Hematopoietic multipotent progenitor cell treated with erythropoietin and hydrocortisone succinate and interleukin-3 and kit ligand, for 6 days (in vitro differentiated cells): Measurements from ENCODE around the gene TRIML1.

ENCODE experiments used
- DNase-seq: peaks from one replicate; pipeline ENCODE4 v3.0.0-alpha.2; 2015

The TRIML1 gene, protein sequence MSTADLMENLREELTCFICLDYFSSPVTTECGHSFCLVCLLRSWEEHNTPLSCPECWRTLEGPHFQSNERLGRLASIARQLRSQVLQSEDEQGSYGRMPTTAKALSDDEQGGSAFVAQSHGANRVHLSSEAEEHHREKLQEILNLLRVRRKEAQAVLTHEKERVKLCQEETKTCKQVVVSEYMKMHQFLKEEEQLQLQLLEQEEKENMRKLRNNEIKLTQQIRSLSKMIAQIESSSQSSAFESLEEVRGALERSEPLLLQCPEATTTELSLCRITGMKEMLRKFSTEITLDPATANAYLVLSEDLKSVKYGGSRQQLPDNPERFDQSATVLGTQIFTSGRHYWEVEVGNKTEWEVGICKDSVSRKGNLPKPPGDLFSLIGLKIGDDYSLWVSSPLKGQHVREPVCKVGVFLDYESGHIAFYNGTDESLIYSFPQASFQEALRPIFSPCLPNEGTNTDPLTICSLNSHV

DNA sequence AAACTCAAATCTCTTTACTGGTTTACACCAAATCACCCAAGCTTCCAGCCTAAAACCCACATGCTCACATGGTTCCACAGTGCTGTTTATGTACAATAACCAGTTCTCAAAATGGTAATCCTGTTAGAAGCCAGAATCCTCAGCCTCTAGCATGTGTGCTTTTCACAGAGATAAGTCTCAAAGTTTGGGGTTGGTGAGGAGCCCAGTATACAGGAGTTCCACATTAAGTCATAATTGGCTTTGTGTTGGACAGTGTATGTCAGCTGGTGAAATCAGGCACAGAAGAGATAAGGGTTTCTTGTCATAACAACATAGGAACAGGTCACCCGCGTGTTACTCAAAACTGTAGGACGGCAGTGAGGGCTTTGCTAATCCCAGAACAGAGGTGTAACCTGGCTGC is at the start of gene TRIML1:
Gene TRIML1 (plus strand): TSS at position 301 of the 400 bp plus-strand sequence. CDS start 118 bp downstream, outside the sequence.
- no peak for DNase-seq

DNA sequence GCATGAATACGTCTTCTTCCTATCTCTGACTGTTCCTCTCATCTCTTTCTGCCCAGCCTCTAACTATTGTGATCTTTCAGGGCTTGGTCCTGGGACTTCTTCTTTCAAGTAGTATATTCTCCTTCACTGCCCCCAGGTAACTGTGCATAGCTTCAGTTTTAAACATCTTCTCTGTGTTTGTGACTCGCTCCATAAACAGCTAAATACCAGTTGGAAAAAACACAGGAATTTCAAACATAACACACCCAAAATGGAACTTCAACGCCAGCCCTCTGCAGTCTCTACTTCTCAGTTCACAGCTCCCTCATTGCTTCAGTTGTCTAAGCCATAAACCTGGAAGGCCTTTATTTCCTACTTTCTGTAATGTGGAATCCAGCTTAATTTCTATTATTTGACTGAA is 46.4 kb upstream of the TRIML1 start:
- DNase-seq: no peak

DNA sequence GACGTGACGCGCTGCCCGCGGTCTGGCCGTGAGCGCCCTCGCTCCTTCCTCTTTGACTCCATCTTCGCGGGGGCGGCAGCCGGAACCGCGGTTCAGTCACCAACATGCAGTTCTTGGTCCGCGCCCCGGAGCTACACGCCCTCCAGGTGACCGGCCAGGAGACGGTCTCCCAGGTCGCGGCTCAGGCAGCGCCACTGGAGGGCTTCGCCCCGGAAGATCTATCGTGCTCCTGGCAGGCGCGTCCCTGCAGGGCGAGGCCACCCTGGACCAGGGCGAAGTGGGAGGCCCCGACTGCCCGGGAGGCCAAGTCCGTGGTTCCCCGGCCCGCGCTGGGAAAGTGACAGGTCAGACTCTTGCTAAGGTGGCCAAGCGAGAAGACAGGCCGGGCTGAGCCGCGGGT is 32.8 kb upstream of the TRIML1 start:
- no peak for DNase-seq

DNA sequence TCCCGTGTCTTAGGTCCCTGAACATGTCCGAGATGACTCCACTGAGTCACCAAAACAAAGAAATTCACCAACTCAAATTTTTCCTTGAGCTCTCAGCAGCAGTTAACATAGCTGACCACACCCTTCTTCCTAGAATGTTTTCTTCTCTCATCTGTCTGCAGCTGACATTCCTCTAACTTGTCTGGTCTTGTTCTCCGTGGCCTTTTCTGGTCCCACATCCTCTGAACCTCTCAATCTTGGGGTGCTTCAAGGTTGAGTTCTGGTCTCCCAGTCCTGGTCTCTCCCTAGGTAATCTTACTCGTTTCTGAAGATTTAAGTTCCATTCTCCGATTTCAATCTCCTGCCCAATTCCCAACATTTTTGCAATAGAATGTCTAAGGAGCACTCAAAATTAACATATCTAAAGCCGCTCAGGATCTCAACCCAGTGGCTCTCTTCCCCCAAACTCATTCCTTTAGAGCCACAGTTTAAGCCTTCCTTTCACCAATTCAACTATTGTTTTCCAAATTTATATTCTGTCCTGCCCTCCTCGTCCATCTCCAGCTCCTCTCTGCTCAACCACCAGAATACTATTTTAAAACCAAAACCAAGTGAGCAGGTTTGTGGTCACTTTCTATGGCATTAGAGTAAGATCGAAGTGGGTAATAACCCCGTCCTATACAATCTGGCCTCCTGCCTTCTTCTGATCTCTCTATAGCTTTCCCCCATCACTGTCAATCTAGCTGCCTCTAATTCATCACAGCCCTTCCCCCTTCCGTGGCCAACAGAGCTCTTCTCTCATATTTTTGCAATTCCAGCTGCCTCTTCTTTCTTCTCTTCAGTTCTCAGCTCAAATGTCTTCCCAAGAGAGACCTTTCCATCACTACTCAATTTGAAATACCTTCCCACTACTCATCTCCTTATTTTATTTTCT is 31.1 kb upstream of the TRIML1 start:
- no peak for DNase-seq

DNA sequence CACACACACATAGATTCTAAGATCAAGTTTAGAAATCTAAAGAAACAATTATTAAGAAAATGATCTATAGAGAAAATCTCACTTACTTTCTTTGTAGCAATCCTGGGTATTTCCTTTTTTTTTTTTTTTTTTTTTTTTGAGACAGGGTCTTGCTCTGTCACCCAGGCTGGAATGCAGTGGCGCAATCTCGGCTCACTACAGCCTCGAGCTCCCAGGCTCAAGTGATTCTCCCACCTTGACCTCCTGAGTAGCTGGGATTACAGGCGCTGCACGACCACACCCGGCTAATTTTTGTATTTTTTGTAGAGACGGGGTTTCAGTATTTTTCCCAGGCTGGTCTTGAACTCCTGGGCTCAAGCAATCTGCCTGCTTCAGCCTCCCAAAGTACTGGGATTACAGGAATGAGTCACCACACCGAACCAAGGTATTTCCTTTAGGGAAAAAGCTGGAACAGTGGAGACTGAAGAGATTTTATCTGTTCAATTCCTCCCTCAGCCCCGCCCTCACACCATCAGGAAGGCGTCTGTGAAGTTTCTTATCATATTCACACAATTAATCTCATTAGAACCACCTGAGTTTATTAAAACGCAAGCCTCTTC is 30.0 kb upstream of the TRIML1 start, which contains the start of gene TRIML2:
Gene TRIML2 (minus strand): TSS at position 447 of the 599 bp plus-strand sequence. CDS start 4,235 bp downstream, outside the sequence.
- no peak for DNase-seq

DNA sequence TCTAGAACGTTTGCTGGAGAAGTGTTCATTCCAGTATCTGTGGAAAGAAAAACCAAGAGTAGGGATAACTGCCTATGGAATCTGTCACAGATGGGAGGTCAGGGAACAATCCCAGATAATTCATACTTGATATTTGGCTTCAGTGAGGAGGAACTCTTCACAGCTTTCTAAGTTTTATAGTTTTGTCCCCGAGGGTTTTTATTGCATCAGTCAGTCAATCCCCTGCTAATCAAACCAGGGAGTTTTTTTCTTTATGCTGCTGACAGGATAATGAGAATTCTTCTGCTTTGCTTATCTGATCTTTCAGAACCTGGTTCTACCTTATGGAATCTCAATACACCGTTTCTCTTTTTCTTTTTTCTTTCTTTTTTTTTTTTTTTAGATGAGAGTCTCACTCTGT is 29.2 kb upstream of the TRIML1 start:
- DNase-seq: no peak

DNA sequence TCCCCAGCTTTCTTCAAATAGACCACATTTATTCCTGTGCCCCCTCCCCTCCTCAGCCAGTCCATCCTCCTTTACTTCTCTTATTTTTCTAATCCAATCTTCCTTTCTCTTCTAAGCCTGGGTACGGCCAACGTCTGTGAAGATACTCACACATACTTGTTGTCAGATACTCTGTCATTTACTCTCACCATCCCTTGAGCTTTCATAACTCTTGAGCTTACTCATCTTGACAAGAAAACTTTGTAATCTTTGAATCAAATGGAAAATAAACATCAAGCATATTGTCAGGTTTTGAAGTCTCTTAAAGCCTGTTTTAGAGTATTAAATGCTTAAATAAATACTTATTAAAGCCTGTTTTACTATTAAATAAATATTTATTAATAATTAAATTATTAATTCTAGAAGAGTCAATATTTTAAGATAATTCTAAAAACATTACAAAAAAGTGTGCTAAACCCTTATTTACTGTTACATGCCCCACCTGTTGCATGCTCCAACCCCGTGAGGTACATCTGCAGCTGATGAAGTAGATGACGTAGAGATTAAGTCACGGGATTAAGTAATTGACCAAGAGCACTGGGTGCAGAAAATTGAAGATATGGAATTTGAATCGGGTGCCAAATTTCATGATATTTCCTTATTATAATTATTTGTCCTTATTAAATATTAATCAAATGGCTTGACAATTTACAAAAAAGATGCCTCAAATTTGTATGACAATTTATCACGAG is 28.3 kb upstream of the TRIML1 start:
- DNase-seq: no peak

DNA sequence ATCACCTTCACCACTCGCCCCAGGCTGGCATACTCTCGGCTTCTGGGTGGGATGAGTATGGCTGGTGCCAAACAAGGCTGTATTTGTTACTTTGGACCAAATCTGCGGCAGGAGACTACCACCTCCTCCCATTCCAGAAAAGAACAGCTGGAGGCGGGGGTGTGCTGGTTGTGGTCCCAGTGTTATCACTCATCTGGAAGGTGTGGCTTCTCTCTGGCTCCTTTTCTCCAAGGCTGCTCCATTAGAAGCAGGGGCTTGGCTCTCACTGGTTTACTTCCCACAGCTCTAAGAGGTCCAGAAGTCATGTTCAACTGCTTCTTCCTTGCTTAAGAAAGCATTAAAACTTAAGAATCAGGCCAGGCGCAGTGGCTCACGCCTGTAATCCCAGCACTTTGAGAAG is 27.3 kb upstream of the TRIML1 start:
- no peak for DNase-seq

DNA sequence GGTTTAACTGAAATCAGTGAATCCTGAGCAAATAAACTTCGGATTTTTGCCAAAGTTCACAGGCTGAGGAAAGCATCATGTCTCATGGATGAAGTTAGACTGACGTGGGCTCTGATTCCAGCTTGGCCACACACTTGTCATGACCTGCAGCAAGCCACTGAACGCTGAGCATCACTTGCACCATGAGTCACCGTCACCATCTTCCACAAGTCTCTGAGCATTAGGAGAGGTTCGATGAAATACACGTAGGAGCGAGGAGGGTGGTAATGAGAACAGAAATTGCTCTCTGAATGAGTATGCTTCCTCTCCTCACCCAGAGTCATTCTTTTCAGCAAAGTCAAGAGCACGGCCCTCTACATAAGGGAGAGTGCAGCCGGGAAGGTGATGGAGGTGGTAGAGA is 26.1 kb upstream of the TRIML1 start:
- DNase-seq: no peak

DNA sequence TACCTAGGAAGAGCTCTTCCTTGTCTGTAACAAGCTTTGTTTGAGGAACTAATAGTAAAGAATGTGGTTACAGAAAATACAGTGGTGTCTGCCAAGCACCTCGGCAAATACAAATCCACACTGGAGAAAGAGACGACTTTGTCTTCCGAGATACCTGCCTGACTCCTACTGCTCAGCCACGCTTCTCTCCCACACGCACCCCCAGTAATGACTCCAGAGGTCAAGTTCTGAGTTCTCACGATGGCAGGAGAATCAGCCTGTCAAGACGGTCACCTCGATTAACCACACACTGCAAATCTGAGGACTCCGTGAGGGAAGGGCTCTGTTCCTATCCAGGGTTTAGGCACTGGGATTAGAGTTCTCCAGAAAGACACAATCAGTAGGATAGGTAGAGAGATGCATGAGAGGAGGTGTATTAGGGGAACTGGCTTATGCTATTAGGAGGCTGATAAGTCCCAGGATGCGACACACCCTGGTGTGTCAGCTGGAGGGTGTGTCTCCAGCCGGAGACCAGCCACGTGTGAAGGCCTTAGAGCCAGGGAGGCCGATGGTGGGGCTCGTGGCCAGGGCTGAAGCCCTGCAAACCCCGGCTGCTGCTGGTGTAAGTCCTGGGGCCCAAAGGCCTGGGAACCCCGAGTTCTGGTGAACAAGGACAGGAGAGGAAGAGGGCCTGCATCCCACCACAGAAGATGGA is 21.5 kb upstream of the TRIML1 start:
- no peak for DNase-seq

DNA sequence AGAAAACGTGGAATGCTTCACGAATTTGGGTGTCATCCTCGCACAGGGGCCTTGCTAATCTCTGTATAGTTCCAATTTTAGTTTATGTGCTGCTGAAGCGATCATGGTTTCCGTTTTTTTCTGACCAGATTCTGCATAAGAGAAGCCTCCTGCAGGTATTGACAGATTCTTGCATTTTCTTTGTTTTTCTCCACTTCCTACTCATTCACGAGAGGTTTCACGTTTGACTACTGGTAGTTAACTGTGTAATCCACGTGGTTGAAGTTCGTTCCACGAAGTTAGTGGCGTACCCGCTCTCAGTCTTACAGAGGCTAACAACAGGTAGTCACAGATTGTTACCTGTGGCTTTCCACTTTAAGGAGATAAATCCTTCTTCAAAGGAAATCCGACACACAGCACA is 17.7 kb upstream of the TRIML1 start:
- DNase-seq: no peak

DNA sequence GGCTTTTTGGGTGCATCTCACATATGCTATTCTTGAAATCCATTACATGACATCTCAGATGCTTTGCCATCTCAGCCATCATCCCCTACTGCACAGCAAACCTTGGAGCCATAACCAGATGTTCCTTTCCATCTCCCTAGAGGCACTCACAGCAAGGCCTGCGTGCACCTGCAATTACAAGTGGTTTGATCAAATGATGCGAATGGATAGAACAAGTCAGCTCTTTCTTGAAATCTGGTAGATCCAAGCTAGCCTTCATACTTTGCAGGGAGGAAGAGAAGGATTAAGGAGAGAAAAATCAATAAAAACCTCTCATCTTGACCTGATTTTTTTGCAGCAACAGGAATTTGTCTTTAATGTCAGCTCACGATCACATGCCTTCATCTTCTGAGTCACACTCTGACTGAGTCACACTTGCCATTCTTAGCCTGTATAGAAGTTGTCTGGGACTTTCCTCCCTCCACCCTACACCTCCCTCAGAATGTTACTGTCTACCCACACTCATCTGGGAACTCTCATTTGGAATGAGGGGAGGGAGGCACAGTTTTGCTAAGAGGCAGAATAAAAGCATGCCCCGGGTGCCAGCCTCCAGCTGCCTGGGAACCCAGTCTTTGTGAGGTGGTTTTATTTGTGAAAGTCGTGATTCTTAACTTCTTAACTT is 11.9 kb upstream of the TRIML1 start:
- no peak for DNase-seq

DNA sequence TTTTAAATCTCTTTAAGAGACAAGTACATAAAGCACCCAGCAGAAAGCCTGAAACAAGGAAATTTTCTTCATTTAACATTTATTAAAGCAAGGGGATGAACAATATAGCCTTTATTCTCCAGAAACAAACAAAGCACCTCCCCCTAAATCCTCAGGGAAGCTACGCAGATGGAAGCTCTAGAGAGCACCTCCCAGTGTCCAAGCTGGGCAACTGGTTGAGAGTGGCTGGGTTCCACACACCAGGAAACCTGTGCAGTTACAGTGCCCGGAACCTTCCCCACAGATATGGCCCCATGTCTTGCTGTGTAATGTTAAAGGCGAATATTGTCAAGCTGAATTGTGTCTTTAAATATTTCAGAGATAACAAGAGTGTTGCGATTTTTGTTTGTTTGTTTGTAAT is 8.9 kb upstream of the TRIML1 start:
- DNase-seq: no peak

DNA sequence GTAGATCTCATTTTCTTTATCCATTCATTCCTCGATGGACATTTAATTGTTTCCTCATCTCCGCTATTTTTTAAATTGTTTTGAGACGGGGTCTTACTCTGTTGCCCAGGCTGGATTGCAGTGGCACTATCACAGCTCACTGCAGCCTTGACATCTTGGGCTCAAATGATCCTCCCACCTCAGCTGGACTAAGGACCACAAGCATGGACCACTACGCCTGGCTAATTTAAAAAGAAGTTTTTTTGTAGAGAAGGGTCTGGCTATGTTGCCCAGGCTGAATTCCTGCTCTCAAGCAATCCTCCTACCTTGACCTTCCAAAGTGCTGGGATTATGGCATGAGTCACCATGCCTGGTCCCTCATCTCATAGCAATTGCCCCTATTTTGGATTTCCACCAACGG is 7.0 kb upstream of the TRIML1 start:
- DNase-seq: no peak

DNA sequence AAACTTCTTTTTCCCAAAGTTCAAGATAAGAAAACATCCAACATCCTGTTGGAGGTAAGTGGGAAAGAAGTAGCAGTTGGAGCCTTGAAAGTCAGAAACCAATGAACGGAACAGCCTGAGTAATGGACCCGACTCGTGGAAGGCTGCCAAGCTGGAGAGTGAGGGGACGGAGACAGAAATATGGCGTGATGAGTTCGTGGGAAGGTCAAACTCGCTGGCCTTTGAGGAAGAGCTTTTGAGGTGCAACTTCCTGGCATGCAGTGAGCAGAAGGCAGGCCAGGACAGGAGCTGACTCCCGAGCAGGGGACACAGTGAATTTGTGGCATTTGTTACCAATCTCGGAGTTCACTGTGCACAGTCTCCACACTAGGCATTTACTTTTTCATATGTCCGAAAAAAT is 1.0 kb upstream of the TRIML1 start:
- no peak for DNase-seq

DNA sequence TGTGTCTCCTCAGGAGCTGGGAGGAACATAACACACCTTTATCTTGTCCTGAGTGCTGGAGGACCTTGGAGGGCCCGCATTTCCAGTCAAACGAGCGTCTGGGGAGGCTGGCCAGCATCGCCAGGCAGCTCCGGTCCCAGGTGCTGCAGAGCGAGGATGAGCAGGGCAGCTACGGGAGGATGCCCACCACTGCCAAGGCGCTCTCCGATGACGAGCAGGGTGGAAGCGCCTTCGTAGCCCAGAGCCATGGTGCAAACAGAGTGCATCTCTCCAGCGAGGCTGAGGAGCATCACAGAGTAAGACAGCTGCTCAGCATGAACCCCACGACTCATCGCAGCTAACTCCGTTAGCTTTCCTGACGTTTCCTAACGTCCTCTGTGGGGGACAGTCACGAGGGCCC is 430 bp downstream of the TRIML1 start:
- DNase-seq: no peak

DNA sequence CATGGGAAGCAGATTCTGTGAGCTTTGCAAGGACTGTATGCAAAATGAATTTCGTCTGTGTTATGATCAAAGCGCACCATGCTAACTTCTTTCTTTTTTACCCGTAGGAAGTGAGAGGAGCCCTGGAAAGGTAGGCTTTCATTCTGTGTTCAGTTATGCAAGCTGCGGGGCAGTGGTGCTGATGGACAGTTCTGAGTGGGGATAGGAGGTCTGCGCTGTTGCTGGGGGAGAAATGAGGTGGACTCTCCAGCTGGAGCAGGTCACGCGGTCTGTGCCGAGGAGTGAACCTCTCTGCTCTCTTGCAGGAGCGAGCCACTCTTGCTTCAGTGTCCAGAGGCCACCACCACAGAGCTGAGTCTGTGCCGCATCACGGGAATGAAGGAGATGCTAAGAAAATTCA is 4.5 kb downstream of the TRIML1 start:
- DNase-seq: no peak

DNA sequence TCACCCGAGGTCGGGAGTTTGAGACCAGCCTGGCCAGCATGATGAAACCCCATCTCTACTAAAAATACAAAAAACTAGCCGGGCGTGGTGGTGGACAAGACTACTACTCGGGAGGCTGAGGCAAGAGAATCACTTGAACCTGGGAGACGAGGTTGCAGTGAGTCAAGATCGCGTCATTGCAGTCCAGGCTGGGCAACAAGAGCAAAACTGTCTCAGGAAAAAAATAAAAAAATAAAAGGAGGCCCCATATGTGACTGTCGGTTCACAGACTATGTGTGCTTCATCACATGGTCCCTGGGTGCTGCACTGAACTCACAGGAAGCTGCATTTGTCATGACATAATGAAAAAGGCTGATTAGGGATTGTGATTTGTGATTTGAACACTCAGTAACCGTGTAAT is 6.4 kb downstream of the TRIML1 start:
- no peak for DNase-seq

DNA sequence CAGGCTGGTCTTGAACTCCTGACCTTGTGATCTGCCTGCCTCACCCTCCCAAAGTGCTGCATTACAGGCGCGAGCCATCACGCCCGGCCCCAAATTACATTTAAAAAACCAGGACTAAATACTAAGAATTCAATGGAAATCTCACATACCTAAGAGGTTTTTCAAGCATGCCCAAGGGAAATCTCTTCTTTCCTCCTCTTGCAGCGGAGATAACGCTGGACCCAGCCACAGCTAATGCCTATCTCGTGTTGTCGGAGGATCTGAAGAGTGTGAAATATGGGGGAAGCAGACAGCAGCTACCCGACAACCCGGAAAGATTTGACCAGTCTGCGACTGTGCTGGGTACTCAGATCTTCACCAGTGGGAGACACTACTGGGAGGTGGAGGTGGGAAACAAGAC is 7.4 kb downstream of the TRIML1 start:
- DNase-seq: no peak

DNA sequence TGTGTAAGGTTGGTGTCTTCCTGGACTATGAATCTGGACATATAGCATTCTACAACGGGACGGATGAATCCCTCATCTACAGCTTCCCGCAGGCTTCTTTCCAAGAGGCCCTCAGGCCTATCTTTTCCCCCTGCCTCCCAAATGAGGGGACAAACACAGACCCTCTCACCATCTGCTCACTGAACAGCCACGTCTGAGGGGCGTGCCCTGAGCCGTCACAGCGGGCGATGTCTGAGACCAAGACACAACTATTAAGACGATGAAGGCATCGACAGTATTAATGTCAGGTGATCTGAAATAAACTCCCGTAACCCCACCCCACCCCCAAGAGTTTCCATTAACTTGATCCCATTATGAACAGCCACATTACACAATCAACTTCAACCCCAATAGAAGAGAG is 7.9 kb downstream of the TRIML1 start:
- no peak for DNase-seq

DNA sequence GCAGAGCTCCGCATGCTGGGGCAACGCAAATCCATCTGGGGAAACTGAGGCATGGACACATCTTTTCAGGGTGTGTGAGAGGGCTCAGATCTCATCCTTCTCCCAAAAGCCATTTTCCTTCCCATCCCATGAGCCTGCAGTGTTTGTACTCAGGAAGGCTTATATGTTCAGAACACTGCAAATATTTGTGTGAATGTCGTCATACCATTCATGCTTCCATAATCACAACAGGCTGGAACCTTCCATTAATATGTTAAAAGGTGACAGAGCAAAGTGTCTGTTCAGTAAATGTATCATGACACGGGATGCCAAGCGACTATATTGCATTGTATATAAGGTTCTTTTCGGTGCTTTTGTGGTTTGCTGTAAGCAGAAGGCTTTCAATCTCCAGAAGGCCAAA is 8.5 kb downstream of the TRIML1 start:
- no peak for DNase-seq
